Hindlimb muscle (tissue), 1 donor: ENCODE results near the gene MTFR1L. TPM values are rescaled to one million over a fixed set of nuclear protein-coding genes. Genes with fewer than 3 reads are reported as not detected.

ENCODE experiments used
- DNase-seq: peaks from one replicate; pipeline ENCODE4 v3.0.0-alpha.2; 2013
- polyA plus RNA-seq: library from polyadenylated mRNA; unstranded; fragments of 120-200 nt; gene quantifications from one replicate; pipeline ENCODE4 v1.2.1, GENCODE V29; 2013; ENCODE audit not compliant: insufficient read length

The MTFR1L gene
- polyA plus RNA-seq, 1 donor, result 70.6 TPM

DNA sequence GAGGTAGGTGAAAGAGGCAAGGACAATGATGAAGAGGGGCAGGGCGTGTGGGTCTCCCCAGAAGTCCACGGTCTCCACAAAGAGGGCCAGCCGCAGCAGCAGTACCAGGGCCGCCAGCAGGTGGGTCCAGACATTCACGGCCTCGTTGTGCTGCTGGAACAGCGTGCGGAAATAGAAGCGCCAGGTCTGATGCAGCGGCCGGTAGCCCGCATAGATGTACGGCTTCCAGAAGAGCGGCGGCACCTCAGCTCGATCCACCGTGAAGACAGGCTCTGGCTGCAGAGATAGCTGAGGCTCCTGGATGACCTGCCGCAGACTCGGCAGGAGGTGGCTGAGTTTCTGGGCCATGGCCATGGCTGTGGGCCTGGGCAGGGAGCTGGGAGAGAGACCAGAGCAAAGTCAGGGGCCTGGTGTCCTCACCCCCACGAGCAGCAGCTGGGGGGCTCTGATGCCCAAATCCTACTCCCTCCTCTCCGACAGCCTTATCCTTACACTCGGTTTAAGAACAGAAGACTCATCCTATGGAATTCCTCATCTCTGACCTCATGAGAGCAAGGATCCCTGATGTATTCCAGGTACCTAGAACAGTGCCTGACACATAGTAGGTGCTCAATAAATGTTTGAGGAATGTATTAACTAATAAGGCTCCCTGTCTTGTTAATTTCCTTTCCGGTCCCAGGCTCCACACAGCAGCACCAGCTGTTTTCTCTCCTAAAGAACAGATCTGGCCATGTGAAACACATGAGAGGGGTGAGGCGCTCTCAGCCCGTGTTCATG is 43.9 kb downstream of the MTFR1L start:
- no peak for DNase-seq

DNA sequence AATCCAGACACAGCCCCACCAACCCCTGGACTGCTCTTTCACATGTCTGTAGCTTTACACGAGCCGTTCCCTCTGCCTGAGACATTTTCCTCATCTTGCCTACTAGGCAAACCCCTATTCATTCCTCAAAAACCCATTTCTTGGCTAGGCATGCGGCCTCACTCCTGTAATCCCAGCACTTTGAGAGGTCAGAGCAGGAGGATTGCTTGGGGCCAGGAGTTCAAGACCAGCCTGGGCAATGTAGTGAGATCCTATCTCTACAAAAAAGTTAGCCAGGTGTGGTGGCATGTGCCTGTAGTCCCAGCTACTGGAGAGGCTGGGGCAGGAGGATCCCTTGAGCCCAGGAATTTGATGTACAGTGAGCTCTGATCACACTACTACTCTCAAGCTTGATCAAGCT is 44.7 kb downstream of the MTFR1L start:
- no peak for DNase-seq

DNA sequence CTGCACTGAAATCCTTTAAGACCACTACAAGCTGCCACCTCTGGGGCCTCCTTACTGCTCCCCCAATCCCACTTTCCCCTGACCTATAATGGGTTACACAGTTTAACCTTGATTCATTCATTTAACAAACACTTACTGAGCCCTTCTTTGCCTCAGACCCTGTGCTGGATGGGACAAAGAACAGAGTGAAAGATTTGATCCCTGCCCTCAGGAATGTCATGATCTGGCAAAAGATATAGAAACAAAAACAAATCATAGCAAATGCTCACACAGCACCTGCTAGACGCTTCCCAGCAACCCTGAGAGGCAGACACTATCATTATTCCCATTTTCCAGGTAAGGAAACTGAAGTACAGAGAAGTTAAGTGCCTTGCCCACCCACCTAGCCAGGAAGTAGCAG is 46.5 kb downstream of the MTFR1L start:
- DNase-seq, result no peak

DNA sequence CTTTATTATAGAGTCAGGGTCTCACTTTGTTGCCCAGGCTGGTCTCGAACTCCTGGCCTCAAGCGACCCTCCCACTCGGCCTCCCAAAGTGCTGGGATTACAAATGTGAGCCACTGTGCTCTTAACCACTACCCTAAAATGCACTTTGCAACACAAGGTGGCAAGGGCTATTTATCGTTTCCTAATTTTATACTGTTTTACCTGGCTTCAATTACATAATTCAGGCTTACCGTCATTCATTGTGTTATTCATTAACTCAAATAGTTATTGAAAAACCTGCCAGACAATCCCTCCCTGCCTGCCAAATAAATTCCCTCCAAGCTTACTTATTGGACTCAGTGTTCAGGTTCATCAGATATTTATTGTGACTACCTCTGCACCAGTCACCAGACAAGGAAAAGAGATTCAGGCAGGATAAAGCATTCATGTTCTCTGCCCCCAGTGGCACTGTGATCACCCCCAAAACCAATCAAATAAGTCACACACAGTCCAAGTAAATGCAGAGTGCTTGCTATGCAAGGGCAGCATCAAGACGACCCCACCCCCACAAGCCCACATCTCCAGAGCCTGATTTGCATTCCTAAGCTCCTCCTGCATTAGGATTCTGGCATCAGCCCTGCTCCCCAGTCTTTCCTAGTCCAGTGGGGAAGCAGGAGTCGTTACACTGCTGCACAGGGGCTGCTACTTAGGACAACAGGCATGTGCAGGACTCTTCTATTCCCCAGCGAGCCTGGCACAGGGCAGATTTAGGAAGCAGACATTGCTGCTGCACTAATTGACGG is 47.6 kb downstream of the MTFR1L start:
- no peak for DNase-seq

DNA sequence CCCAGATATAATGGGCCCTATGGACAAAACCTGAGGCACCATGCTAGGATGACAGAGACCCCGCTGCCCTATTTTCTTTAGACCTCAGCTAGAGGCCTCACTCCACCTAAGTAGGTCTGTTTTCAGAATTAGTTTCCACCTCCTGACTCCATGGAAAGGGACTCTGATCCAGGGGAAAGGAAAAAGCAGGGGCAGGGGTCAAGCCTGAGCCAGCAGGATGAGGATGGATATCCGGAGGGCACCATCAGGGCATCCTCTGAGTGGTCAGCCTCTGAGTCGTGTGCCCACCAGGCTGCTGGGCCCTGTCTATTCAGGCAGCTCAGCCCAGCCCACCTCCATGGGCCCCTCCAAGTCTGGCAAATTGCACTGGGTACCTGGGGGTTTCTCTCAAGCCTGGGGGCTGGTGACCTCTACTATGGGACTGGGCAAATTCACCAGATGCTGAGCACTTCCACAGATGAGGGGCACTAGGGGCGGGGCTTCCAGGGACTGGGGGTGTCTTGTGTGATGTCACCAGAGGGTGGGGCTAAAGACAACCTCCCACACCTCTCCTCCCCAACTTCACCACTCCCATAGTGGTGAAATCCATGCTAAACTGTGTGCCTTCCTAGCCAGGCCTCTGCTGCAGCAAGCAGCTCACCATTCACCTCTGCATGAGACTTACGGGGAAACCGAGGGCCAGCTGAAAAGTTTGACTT is 50.3 kb downstream of the MTFR1L start:
- DNase-seq, result no peak

DNA sequence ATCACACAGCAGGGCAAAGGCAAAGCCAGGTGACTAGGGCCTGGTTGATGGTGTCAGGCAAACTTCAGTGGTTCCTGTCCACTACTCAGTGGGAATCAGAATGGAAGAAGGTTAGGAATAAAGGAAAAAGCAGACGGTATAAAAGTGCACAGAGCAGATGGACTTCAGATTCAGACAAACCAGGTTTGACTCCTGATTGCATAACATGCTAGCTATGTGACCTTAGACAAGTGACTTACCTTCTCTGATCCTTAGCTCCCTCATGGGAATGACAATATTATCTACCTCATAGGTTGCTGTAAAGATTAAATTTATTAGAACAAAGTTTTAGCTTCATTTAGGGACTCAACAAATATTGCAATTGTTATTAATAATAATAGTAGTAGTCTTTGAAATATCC is 50.9 kb downstream of the MTFR1L start:
- no peak for DNase-seq

DNA sequence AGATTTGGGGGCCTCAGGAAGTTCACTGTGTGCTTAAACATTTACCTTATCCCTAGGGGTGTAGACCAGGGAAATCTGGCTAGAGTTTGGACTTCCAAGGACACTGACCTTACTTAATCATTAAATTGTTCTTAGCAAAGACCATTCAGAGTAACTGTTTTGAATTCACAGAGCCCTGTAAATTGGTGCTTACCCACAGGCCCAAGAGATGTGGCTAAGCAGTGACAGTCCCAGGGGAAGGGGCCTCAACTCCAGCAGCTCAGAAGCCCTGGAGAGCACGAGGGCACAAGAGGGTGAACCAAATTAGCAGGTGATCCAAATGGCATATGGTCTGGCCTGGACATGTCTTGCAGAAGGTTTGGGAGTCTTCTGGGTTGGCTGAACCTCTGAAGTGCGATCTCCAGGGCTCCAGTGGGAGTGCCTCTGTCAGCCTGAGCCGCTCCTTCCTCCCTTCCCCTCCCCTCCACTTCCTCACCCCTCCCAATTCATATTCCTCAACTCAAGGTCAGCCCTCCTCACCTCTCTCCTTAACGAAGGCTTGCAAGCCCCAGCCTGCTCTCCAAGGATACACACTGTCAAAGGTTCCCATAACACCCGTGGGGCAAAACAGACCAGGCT is 51.4 kb downstream of the MTFR1L start:
- DNase-seq, result no peak

DNA sequence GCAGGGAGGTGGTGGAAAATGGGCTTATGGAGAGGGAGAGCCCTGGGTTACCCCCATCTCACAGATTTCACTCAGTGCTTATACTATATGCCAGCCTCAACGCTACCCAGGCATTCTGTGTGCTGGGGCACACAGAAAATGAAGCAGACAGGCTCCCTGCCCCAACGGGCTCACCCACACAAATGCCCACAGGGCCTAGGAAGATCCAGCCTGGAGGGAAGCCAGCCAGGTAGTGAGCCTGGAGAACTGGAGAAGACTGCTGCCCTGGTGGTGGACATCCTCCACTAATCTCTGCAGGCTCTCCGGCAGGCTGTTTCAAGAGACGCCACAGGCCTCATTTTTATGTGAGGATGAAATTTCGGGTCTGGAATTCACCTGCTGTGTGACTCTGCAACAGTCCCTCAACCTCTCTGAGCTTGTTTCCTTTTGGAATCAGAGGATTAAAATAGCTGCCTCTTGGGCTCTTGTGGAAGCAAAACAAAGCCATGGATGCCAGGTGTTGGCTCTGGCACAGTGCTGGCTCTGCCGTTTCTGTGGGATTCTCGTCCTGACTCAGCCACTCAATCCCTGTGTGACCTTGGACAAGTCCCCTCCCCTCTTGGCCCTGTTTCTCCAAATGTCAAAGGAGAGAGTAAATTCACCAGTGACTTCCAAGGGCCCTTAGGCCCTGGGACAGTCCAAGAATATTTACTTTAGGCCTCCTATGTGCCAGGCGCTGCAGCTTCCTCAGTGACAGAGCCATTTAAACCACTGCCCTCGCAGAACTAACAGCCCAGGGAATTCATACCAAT is 52.1 kb downstream of the MTFR1L start:
- no peak for DNase-seq

DNA sequence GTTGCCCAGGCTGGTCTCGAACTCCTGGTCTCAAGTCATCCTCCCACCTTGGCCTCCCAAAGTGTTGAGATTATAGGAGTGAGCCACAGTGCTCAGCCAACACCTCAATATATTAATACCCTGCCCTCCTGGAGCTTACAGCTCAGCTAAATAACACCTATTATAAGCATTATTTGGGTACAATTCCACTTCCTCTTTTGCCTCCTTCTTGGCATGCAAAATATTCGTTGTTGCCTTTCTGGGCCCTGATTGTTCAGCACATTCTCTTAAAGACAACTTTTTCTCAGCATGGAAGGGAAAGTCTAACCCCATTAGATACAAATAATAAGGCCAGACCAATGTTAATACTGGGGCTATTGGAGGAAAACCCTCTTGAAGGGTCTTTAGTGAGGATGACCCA is 53.0 kb downstream of the MTFR1L start:
- DNase-seq, result no peak

DNA sequence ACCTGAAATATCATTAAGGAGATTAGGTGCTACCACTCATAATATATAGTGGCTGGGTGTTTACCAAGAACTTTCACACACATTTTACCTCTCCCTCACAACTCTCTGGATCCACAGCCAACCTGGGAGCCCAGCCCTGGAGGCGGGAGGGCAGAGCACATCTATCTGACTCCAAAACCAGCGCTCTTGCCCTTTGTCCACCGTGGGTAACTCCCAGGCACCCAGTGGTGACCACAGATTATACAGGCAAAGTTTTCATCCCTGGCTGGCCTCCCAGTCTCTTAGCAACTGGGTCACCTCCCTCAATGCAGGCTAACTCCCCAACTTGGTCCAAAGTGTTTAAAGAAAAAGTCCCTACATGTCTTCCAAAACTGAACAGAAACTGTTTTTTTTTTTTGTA is 53.4 kb downstream of the MTFR1L start:
- DNase-seq, result no peak

DNA sequence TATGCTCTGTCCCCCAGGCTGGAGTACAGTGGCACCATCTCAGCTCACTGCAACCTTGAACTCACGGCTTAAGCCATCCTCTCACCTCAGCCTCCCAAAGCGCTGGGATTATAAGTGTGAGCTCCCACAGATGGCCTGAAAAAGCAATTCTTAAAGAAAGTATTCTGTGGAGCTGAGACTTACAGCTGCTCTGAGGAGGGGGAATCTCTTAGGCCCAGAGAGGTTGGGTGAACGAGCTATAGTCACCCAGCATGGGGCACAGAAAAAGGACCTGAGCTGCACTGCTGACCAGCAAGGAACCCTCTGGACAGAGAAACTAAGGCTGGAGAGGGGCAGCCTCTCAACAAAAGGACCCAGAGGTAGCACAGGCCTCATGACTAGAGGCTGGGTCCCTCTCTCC is 54.5 kb downstream of the MTFR1L start:
- DNase-seq, result no peak

DNA sequence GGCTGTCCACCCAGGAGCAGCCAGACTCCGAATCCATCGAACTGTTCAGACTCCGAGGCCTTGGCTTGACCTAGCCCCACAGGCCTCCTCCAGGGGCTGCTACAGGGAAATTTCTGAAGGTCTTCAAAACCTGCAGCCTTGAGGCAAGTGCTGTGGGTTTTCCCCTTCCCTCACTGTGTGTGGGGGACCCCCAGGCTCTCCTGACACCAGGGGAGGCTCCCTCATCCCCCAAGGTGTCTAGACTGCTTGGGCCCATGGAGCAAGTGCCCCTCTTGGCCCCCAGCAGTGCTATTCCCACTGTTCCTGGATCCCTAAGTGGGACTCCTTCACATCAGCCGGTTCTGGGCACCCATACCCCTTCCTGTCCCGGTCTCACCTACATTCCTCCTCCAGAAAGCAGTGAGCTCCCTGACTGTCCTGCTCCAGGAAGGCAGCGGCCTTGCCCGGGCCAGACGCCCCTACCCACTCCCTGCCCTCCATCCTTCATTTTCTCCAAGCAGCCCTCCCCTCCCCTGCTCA is 54.9 kb downstream of the MTFR1L start:
- DNase-seq, result no peak

DNA sequence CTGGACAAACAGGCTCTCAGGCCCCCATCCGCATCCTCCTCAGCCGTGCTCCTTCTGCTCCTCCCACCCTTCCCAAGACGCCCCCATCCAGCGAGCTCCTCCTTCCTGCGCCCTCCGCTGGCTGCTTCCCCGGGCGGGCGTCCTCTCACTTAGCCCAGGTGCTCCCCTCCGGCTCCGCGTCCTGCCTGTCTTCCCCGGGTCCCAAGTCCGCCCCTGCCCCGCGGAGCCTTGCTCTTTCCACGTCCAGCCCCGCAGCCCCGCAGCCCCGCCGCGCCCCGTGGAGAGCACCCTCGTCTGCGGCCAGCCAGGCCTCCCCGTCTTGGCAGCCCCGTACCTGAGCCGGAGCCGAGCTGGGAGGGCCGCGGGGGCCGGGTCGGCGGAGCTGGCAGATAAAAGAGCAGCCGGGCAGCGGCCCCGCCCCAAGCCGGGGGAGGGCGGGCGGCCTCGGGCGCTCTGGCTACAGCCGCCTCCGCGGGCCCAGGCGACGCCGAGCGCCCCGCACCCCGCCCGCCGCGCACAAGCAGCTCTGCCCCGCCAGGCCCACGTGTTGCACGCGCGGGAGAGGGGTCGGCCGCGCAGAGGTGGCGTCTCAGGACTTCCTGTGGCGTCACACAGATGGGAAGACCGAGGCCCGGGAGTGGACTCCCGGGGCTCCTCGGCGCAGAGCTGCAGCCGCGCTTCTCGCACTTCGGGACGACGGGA is 55.6 kb downstream of the MTFR1L start, which contains the start of gene PAQR7:
TSS of gene PAQR7 (minus strand) at position 555 of the 702 bp plus-strand sequence. CDS start 11,869 bp downstream, outside the sequence.
- DNase-seq, result peak; percentile 86

DNA sequence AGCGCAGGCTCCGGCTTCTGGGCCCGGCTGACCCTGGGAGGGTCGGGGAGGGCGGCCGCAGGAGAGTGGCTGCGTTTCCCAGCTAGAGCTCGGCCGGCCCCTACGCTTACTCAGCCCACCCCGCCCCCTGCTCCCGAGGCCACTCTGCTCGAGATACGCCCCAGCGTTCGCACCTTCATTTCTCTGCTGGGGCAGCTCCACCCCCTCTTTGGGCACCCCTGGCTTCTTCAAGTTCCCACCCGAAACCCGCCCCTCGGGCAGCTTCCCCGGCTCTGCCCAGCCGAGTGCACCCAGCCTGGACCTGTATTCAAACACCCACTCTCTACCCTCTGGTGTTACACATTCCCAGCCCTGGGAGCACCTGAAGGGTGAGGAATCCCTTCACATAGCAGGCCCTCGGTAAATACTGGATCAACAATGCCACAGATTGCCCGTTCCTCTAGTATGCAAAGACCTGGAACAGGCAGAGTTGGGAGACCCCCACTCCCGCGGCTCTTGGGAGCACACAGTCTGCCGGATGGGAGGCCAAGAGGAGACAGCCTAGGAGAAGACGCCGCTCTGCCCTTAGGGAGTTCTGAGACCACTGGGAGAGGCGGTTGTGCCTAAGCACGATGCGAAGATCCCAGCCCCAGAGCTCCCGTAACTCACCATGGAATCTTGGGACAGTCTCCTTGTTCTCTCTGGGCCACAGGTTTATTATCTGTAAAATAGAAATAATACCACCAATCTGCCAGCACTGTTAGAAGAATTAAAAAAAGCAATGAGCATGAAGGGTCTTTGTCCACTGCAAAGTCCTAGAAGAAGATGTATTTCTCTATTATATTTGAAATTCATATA is 56.3 kb downstream of the MTFR1L start:
- DNase-seq, result no peak

DNA sequence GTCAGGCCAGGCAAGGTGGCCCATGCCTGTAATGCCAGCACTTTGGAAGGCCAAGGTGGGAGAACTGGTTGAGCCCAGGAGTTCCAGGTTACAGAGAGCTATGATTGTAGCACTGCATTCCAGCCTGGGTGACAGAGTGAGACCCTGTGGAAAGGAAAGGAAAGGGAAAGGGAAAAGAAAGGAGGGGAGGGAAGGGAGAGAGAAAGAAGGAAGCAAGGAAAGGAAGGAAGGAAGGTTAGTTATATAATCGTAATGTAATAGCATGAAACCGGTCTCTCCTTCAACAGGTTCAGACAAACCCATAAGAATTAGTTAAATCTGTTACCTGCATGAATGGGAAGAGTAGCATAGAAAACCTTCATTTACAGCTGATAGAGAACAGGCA is 56.9 kb downstream of the MTFR1L start:
- no peak for DNase-seq

DNA sequence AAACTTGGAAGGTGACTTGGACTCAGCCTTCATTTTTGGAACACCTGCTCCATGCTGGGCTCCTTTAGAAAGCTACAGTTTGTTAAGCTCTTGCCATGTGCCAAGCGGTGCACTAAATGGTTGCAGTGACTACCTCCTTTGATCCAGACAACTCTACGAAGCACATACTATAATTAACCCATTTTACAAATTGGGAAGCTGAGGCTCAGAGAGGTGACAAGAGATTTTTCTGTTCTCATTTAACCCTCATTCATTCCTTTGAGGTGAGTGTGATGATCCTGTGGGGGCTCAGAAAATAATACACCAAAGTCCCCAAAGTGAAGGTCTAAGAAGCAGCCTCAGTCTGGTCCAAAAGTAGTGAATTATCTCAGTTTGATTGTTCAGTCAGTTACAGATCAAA is 57.4 kb downstream of the MTFR1L start:
- DNase-seq, result no peak

DNA sequence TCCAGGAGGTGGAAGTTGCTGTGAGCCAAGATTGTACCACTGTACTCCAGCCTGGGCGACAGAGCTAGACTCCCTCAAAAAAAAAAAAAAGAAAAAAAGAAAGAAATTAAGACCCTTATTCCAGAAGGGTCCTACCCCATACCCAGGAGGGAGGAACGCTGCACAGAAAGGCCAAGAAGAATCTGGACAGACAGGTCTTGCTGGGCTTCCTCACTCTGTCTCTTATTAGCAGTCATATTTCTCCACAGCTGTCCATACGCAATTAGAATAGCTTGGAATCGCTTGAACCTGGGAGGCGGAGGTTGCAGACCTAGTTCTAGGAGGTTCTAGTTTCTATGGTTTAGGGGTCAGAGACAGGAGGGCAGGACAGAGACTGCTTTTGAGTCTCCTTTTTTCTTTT is 58.9 kb downstream of the MTFR1L start:
- no peak for DNase-seq

DNA sequence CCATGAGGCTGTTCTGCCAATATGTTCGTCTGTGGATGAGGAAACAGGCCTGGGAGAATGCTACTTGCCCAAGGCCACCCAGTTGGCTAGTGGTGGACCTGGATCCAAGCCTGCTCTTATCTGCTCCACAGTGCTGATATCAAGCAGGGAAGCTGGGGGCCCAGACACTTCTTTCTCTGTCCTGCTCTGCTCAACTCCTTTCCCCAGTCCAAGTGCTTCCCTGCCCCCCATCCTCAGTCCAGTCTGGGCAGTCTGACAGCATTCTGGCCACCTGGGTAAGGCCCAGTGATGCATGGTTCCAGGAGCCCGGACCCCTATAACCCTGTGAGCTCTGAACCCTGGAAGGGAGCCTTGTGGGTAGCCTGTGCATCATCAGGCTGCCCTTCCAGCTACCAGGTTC is 59.9 kb downstream of the MTFR1L start:
- DNase-seq, result no peak

DNA sequence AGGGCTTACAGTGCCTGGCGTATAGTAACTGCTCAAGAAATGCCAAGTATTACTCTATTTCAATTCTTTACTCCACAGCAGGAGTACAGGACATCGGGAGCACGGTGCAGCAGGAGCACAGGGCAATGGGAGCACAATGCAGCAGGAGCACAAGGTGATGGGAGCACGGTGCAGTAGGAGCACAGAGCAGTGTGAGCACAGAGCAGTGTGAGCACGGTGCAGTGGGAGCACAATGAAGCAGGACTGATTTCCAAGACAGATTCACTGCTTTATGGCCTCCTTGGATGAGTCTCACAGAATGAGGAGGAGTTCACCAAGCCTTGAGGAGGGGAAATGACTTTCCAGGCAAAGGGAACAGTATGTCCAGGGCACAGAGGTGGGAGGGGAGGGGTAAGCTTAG is 60.8 kb downstream of the MTFR1L start:
- no peak for DNase-seq

DNA sequence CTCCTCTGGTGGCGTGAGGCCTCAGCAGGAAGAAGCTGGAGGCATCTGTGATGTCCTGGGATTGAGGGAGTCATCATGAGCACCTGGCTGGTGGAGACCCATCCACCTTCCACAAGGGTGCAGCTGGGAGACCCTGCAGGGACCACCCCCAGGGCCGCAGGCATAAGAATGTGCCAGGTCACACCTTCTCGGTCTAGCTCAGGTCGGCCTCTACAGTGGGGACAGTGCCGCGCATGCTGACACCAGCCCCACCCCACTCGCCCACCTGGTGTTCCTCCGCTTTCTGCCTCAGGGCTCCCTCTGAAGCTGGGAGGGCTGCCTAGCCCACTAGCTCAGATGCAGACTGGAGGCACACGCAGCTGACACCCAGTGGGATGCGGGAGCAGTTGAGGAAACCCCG is 61.5 kb downstream of the MTFR1L start:
- DNase-seq, result no peak
